IMR-90 (cell line): ENCODE measurements around the gene ARNT2. TPM values are rescaled to one million over a fixed set of nuclear protein-coding genes. Genes with fewer than 3 reads are reported as not detected.

Experiments
- ATAC-seq: fragments of 200-7000 bp; cut with Tn5 transposase; 2 replicates; pipeline ENCODE4 v1.9.1; 2020; ENCODE audit warnings: low read depth, mild to moderate bottlenecking, moderate library complexity
- BruUV-seq: library from RNA; stranded (reverse); fragments of 400-500 nt; replicated peaks from 2 replicates; lab custom pipeline; 2021; lab: Mats Ljungman, UMichigan
- CTCF ChIA-PET: fragments of 300-600 bp; formaldehyde crosslinking; extraction: SDS; loops from one replicate; lab custom pipeline; 2021; ENCODE audit warnings: antibody characterized with exemption; lab: Yijun Ruan, JAX
- POLR2A ChIA-PET: fragments of 300-600 bp; sonication (Branson Sonifier 250); formaldehyde crosslinking; loops from one replicate; lab custom pipeline; 2022; ENCODE audit warnings: antibody characterized with exemption; ENCODE audit not compliant: unreplicated experiment; lab: Charles Lee
- DNase-seq: peaks from one replicate; pipeline ENCODE4 v3.0.0; 2013
- H2AFZ ChIP-seq: replicated peaks from 2 replicates; pipeline ENCODE3; 2013; ENCODE audit warnings: low read length, mild to moderate bottlenecking; ENCODE audit not compliant: poor library complexity
- H2AK5ac ChIP-seq: 2 replicates; pipeline ENCODE4 v1.6.1; 2013; ENCODE audit warnings: low read depth, low read length, inconsistent platforms
- H2AK9ac ChIP-seq: replicated peaks from 2 replicates; pipeline ENCODE3; 2013; ENCODE audit warnings: mild to moderate bottlenecking, low read depth, low read length, moderate library complexity; ENCODE audit not compliant: poor library complexity
- H2BK120ac ChIP-seq: 2 replicates; pipeline ENCODE4 v1.6.1; 2013; ENCODE audit warnings: low read depth, low read length, inconsistent platforms
- H2BK15ac ChIP-seq: 3 replicates; pipeline ENCODE4 v1.6.1; 2013; ENCODE audit warnings: low read depth, low read length, inconsistent platforms
- H2BK20ac ChIP-seq: 2 replicates; pipeline ENCODE4 v1.6.1; 2013; ENCODE audit warnings: low read depth, mild to moderate bottlenecking, inconsistent platforms, low read length, moderate library complexity
- H2BK5ac ChIP-seq: 2 replicates; pipeline ENCODE4 v1.6.1; 2013; ENCODE audit warnings: mild to moderate bottlenecking, low read depth, low read length, inconsistent platforms; ENCODE audit not compliant: poor library complexity, severe bottlenecking
- H3K14ac ChIP-seq: replicated peaks from 2 replicates; pipeline ENCODE4 v1.6.1; 2013; ENCODE audit warnings: low read depth, low read length, inconsistent platforms
- H3K18ac ChIP-seq: 2 replicates; pipeline ENCODE4 v1.6.1; 2013; ENCODE audit warnings: low read depth, low read length, control low read depth
- H3K23ac ChIP-seq: 2 replicates; pipeline ENCODE4 v1.6.1; 2013; ENCODE audit warnings: low read depth, low read length, inconsistent platforms
- H3K27ac ChIP-seq: 2 replicates; pipeline ENCODE4 v1.5.1; 2013; ENCODE audit warnings: mild to moderate bottlenecking, control low read depth, low read length; ENCODE audit not compliant: insufficient read depth
- H3K27me3 ChIP-seq: 2 replicates; pipeline ENCODE4 v1.6.1; 2013; ENCODE audit warnings: low read length; ENCODE audit not compliant: control insufficient read depth, insufficient read depth
- H3K36me3 ChIP-seq: 2 replicates; pipeline ENCODE4 v1.6.1; 2013; ENCODE audit warnings: low read length, mixed read lengths; ENCODE audit not compliant: control insufficient read depth, insufficient read depth
- H3K4ac ChIP-seq: 2 replicates; pipeline ENCODE4 v1.6.1; 2013; ENCODE audit warnings: low read depth, low read length, inconsistent platforms
- H3K4me1 ChIP-seq: 2 replicates; pipeline ENCODE4 v1.6.1; 2013; ENCODE audit warnings: low read length, mixed read lengths; ENCODE audit not compliant: control insufficient read depth, insufficient read depth
- H3K4me2 ChIP-seq: 2 replicates; pipeline ENCODE4 v1.6.1; 2013; ENCODE audit warnings: low read depth, mild to moderate bottlenecking, control low read depth, low read length, moderate library complexity
- H3K4me3 ChIP-seq: 2 replicates; pipeline ENCODE4 v1.5.1; 2013; ENCODE audit warnings: low read depth, mild to moderate bottlenecking, control low read depth, low read length, moderate library complexity; ENCODE audit not compliant: insufficient read depth
- H3K56ac ChIP-seq: 2 replicates; pipeline ENCODE4 v1.6.1; 2013; ENCODE audit warnings: low read length, inconsistent platforms; ENCODE audit not compliant: insufficient read depth; ENCODE audit errors: extremely low read depth
- H3K79me1 ChIP-seq, 2 experiments: 2 replicates each; pipeline ENCODE4 v1.6.1; 2013; ENCODE audit warnings: low read length in 2 of 2, inconsistent platforms in 1 of 2, low read depth in 1 of 2
- H3K9ac ChIP-seq: 2 replicates; pipeline ENCODE4 v1.6.1; 2013; ENCODE audit warnings: low read depth, low read length, control low read depth
- H3K9me1 ChIP-seq: 2 replicates; pipeline ENCODE4 v1.6.1; 2013; ENCODE audit warnings: low read length, inconsistent platforms; ENCODE audit not compliant: insufficient read depth
- H3K9me3 ChIP-seq: 2 replicates; pipeline ENCODE4 v1.6.1; 2013; ENCODE audit warnings: low read length; ENCODE audit not compliant: control insufficient read depth, insufficient read depth
- H4K20me1 ChIP-seq: 2 replicates; pipeline ENCODE4 v1.6.1; 2013; ENCODE audit warnings: low read length, inconsistent platforms; ENCODE audit not compliant: insufficient read depth
- H4K5ac ChIP-seq: 2 replicates; pipeline ENCODE4 v1.6.1; 2013; ENCODE audit warnings: mild to moderate bottlenecking, low read depth, low read length, control low read depth
- H4K8ac ChIP-seq, 2 experiments: 2 replicates each; pipeline ENCODE4 v1.6.1; 2013; ENCODE audit warnings: low read depth in 2 of 2, low read length in 2 of 2, control low read depth in 1 of 2, inconsistent platforms in 1 of 2
- H4K91ac ChIP-seq: 2 replicates; pipeline ENCODE4 v1.6.1; 2013; ENCODE audit warnings: low read depth, low read length, inconsistent platforms; ENCODE audit not compliant: insufficient read depth
- BHLHE40 ChIP-seq: fragments of 150-350 bp; IDR thresholded peaks from 2 replicates; pipeline ENCODE4 v1.6.1; 2016; ENCODE audit warnings: mild to moderate bottlenecking, low read depth, low read length
- CHD1 ChIP-seq: IDR thresholded peaks from 2 replicates; pipeline ENCODE4 v1.6.1; 2012; ENCODE audit warnings: low read depth, low read length, improper control_type of control experiment
- CTCF ChIP-seq: conservative IDR thresholded peaks from 2 replicates; pipeline ENCODE4 v1.5.1; 2012; ENCODE audit warnings: mild to moderate bottlenecking, low read depth, low read length, improper control_type of control experiment
- MAFK ChIP-seq: IDR thresholded peaks from 2 replicates; pipeline ENCODE4 v1.6.1; 2012; ENCODE audit warnings: low read depth, low read length, improper control_type of control experiment
- POLR2A ChIP-seq: IDR thresholded peaks from 2 replicates; pipeline ENCODE4 v1.6.1; 2012; ENCODE audit warnings: mild to moderate bottlenecking, low read depth, low read length
- WGBS, 2 experiments: methylation state at CpG; one replicate each; pipeline versions ENCODE4 v1.1.5 to v1.1.7; 2013; ENCODE audit warnings: missing lambda C conversion rate in 2 of 2; ENCODE audit not compliant: insufficient read length in 1 of 2; ENCODE audit errors: extremely low coverage in 2 of 2; 5-methylcytosine and 5-hydroxymethylcytosine counted together
- dilution Hi-C: fragments of 300-500 bp; cut with HindIII; formaldehyde crosslinking; loops from one replicate; pipeline ENCODE4 v1.14.3; 2018; ENCODE audit warnings: low sequenced_read_pairs; ENCODE audit not compliant: unreplicated experiment
- in situ Hi-C: fragments of 300-500 bp; cut with MboI; formaldehyde crosslinking; loops from 3 replicates; pipeline ENCODE4 v1.14.3; 2019; ENCODE audit warnings: low sequenced_read_pairs, inconsistent platforms, mixed read lengths
- intact Hi-C: fragments of 100-400 bp; cut with micrococcal nuclease; formaldehyde crosslinking; loops from 2 replicates; pipeline ENCODE4 v1.10.0; 2022
- polyA plus RNA-seq, 3 experiments: library from polyadenylated mRNA; depleted of rRNA; stranded (reverse); fragments of >200 nt; gene quantifications; 2 replicates each; pipeline ENCODE4 v1.2.3, GENCODE V29; 2012; ENCODE audit warnings: low replicate concordance in 1 of 3
- total RNA-seq: library from RNA; depleted of rRNA; stranded (reverse); fragments of >200 nt; gene quantifications from 2 replicates; pipeline ENCODE4 v1.2.3, GENCODE V29; 2012

Gene ARNT2
- total and polyA plus RNA-seq, 2 of the 4 experiments (the other 2 are of a cell fraction): 18.2 to 19.0 TPM

GRCh38 chr15:80584561-80584964 lies 180.4 kb downstream of the ARNT2 start:
- no peak overlapping the region for H3K23ac ChIP-seq
- peaks cover 39% of the 10 kb centered on the region for H3K36me3 ChIP-seq
- no peak overlapping the region for H3K18ac ChIP-seq
- H2BK20ac ChIP-seq: peak overlapping the region; percentile 46; the same call in 1 of the 2 replicates
- H2AFZ ChIP-seq: no peak overlapping the region
- dilution Hi-C loops: no loop called here
- H2BK120ac ChIP-seq: peak overlapping the region; percentile 25; the same call in 1 of the 2 replicates
- H4K91ac ChIP-seq: peak overlapping the region; percentile 22; the same call in 1 of the 2 replicates
- no peak overlapping the region for H3K56ac ChIP-seq
- no TSS peak for BruUV-seq
- no peaks in the 10 kb centered on the region for H3K27me3 ChIP-seq
- in situ Hi-C loops: no loop called here
- ChIA-PET CTCF (no interaction called here), POLR2A (no interaction called here)
- peaks cover 18% of the 10 kb centered on the region for H3K4me1 ChIP-seq
- ATAC-seq (no peak), DNase-seq (no peak)
- peaks cover 37% of the 10 kb centered on the region for H3K9me1 ChIP-seq
- no peak overlapping the region for H3K27ac ChIP-seq
- H3K9ac ChIP-seq: no peak overlapping the region
- peak overlapping the region; percentile 75 for H2AK5ac ChIP-seq
- H2BK15ac ChIP-seq: peak overlapping the region; percentile 12; the same call in 1 of the 3 replicates
- H3K4me3 ChIP-seq: no peak overlapping the region
- H3K4ac ChIP-seq: peak overlapping the region; percentile 33; the same call in 1 of the 2 replicates
- H3K14ac ChIP-seq: no peak overlapping the region
- intact Hi-C loops: no loop called here
- H2AK9ac ChIP-seq: peak overlapping the region; percentile 38
- 78% methylated on average over 3 of the region's 7 CpGs; no CpG with 5 or more reads in 1 of the 2 experiments for WGBS, 2 experiments
- peaks cover 0 to 25% of the 10 kb centered on the region in 2 experiments; a peak in 2 of 4 replicates for H3K79me1 ChIP-seq
- TF ChIP-seq MAFK (no peak), BHLHE40 (no peak), CTCF (no peak), CHD1 (no peak), POLR2A (no peak)
- no peak overlapping the region for H3K4me2 ChIP-seq
- no peak overlapping the region; the same call in 1 of the 2 replicates for H4K5ac ChIP-seq
- H2BK5ac ChIP-seq: no peak overlapping the region
- no peaks in the 10 kb centered on the region for H3K9me3 ChIP-seq
- H4K8ac ChIP-seq: 0 out of 4 replicates have a peak overlapping the region, but pooled peaks have one; percentile 12 to 14
- H4K20me1 ChIP-seq: no peaks in the 10 kb centered on the region
